H9 (cell line): ENCODE measurements around the gene RAB3C. TPM values are rescaled to one million over a fixed set of nuclear protein-coding genes. Genes with fewer than 3 reads are reported as not detected.

Experiments used
- DNase-seq: peaks from one replicate; pipeline ENCODE4 v3.0.0-alpha.2; 2017
- H2AFZ ChIP-seq: one replicate; pipeline ENCODE4 v1.6.1; 2013; ENCODE audit warnings: mild to moderate bottlenecking, low read length, control low read depth, moderate library complexity
- H2AK5ac ChIP-seq: 2 replicates; pipeline ENCODE4 v1.6.1; 2013; ENCODE audit warnings: low read length, control low read depth, mixed read lengths; ENCODE audit not compliant: insufficient read length
- H2BK120ac ChIP-seq: one replicate; pipeline ENCODE4 v1.6.1; 2013; ENCODE audit warnings: low read depth, mild to moderate bottlenecking, low read length, control low read depth, inconsistent platforms; ENCODE audit not compliant: poor library complexity, severe bottlenecking
- H2BK12ac ChIP-seq: 2 replicates; pipeline ENCODE4 v1.6.1; 2013; ENCODE audit warnings: low read length, control low read depth, mixed read lengths, low read depth; ENCODE audit not compliant: insufficient read length
- H2BK15ac ChIP-seq: 2 replicates; pipeline ENCODE4 v1.6.1; 2013; ENCODE audit warnings: low read depth, low read length, control low read depth
- H2BK20ac ChIP-seq: one replicate; pipeline ENCODE4 v1.6.1; 2013; ENCODE audit warnings: low read depth, mild to moderate bottlenecking, low read length, control low read depth, inconsistent platforms; ENCODE audit not compliant: poor library complexity, severe bottlenecking
- H2BK5ac ChIP-seq: 2 replicates; pipeline ENCODE4 v1.6.1; 2013; ENCODE audit warnings: low read length, control low read depth, mixed read lengths; ENCODE audit not compliant: insufficient read length
- H3K14ac ChIP-seq: 2 replicates; pipeline ENCODE4 v1.6.1; 2013; ENCODE audit warnings: low read length, control low read depth; ENCODE audit not compliant: insufficient read depth
- H3K18ac ChIP-seq: 2 replicates; pipeline ENCODE4 v1.6.1; 2013; ENCODE audit warnings: low read depth, mild to moderate bottlenecking, mixed read lengths, low read length, control low read depth; ENCODE audit not compliant: insufficient read length
- H3K23ac ChIP-seq: 2 replicates; pipeline ENCODE4 v1.6.1; 2013; ENCODE audit warnings: low read length, control low read depth, mixed read lengths, low read depth; ENCODE audit not compliant: insufficient read length
- H3K23me2 ChIP-seq: 2 replicates; pipeline ENCODE4 v1.6.1; 2013; ENCODE audit warnings: low read depth, mild to moderate bottlenecking, mixed read lengths, low read length, control low read depth; ENCODE audit not compliant: insufficient read length, poor library complexity, severe bottlenecking
- H3K27ac ChIP-seq: 2 replicates; pipeline ENCODE4 v1.5.1; 2013; ENCODE audit warnings: low read length, control low read depth, mixed read lengths, low read depth; ENCODE audit not compliant: insufficient read length
- H3K27me3 ChIP-seq: 2 replicates; pipeline ENCODE4 v1.6.1; 2013; ENCODE audit warnings: low read length, control low read depth, inconsistent platforms; ENCODE audit not compliant: insufficient read depth
- H3K4ac ChIP-seq: 2 replicates; pipeline ENCODE4 v1.6.1; 2013; ENCODE audit warnings: low read depth, mild to moderate bottlenecking, control low read depth, inconsistent platforms, low read length, moderate library complexity
- H3K4me1 ChIP-seq: 2 replicates; pipeline ENCODE4 v1.6.1; 2013; ENCODE audit warnings: low read length, control low read depth, inconsistent platforms; ENCODE audit not compliant: insufficient read depth
- H3K4me2 ChIP-seq: 2 replicates; pipeline ENCODE4 v1.6.1; 2013; ENCODE audit warnings: low read length, control low read depth, mixed read lengths; ENCODE audit not compliant: insufficient read length, insufficient read depth
- H3K56ac ChIP-seq: 2 replicates; pipeline ENCODE4 v1.6.1; 2013; ENCODE audit warnings: low read depth, mild to moderate bottlenecking, mixed read lengths, low read length, control low read depth; ENCODE audit not compliant: insufficient read length
- H3K79me1 ChIP-seq: 2 replicates; pipeline ENCODE4 v1.6.1; 2013; ENCODE audit warnings: low read depth, mild to moderate bottlenecking, moderate library complexity, low read length, control low read depth, inconsistent platforms; ENCODE audit not compliant: insufficient read depth, poor library complexity, severe bottlenecking
- H3K79me2 ChIP-seq: 2 replicates; pipeline ENCODE4 v1.6.1; 2013; ENCODE audit warnings: low read length, control low read depth, inconsistent platforms; ENCODE audit not compliant: insufficient read depth
- H3K9ac ChIP-seq: 2 replicates; pipeline ENCODE4 v1.6.1; 2013; ENCODE audit warnings: low read length, control low read depth, mixed read lengths; ENCODE audit not compliant: insufficient read length; ENCODE audit errors: extremely low read depth
- H3K9me3 ChIP-seq: one replicate; pipeline ENCODE4 v1.6.1; 2013; ENCODE audit warnings: low read depth, low read length, inconsistent platforms; ENCODE audit not compliant: control insufficient read depth
- H3T11ph ChIP-seq: one replicate; pipeline ENCODE4 v1.6.1; 2013; ENCODE audit warnings: mild to moderate bottlenecking, low read length, control low read depth, inconsistent platforms
- H4K20me1 ChIP-seq: one replicate; pipeline ENCODE4 v1.6.1; 2013; ENCODE audit not compliant: control insufficient read depth, insufficient read length, insufficient read depth
- H4K5ac ChIP-seq: 2 replicates; pipeline ENCODE4 v1.6.1; 2013; ENCODE audit warnings: low read depth, mild to moderate bottlenecking, mixed read lengths, low read length, control low read depth; ENCODE audit not compliant: insufficient read length
- H4K8ac ChIP-seq: replicated peaks from 2 replicates; pipeline ENCODE4 v1.6.1; 2013; ENCODE audit warnings: low read length, control low read depth, mixed read lengths, low read depth; ENCODE audit not compliant: insufficient read length
- H4K91ac ChIP-seq: 2 replicates; pipeline ENCODE4 v1.6.1; 2013; ENCODE audit warnings: low read depth, mild to moderate bottlenecking, moderate library complexity, mixed read lengths, low read length, control low read depth; ENCODE audit not compliant: insufficient read length
- H3K27ac Mint-ChIP-seq, 3 experiments: 2 replicates in 2 of 3; 3 replicates in 1 of 3; pipeline ENCODE4 v1.8.0; 2020 to 2021; ENCODE audit warnings: mixed read lengths in 3 of 3, mild to moderate bottlenecking in 1 of 3, moderate library complexity in 1 of 3
- H3K27me3 Mint-ChIP-seq: 2 replicates; pipeline ENCODE4 v1.8.0; 2021; ENCODE audit warnings: low read depth, mild to moderate bottlenecking, moderate library complexity, mixed read lengths
- H3K36me3 Mint-ChIP-seq, 3 experiments: 2 replicates in 2 of 3; 3 replicates in 1 of 3; pipeline ENCODE4 v1.8.0; 2020 to 2021; ENCODE audit warnings: low read depth in 3 of 3, mixed read lengths in 3 of 3; ENCODE audit not compliant: insufficient read depth in 1 of 3
- H3K4me1 Mint-ChIP-seq, 2 experiments: 2 replicates each; pipeline ENCODE4 v1.8.0; 2020; ENCODE audit warnings: mixed read lengths in 2 of 2
- H3K4me3 Mint-ChIP-seq, 2 experiments: 2 replicates in 1 of 2; 3 replicates in 1 of 2; pipeline ENCODE4 v1.8.0; 2020 to 2021; ENCODE audit warnings: mild to moderate bottlenecking in 2 of 2, mixed read lengths in 2 of 2, moderate library complexity in 1 of 2
- H3K9me3 Mint-ChIP-seq, 2 experiments: 2 replicates in 1 of 2; 3 replicates in 1 of 2; pipeline ENCODE4 v1.8.0; 2020; ENCODE audit warnings: mild to moderate bottlenecking in 2 of 2, mixed read lengths in 2 of 2, moderate library complexity in 1 of 2
- CTCF ChIP-seq: fragments of 200-600 bp; sonication (generic); conservative IDR thresholded peaks from 3 replicates; pipeline ENCODE4 v1.8.0; 2021; ENCODE audit warnings: antibody characterized with exemption, mild to moderate bottlenecking
- WGBS: extraction: QIAGEN DNeasy Blood & Tissue Kit; methylation state at CpG from one replicate; pipeline ENCODE4 v1.1.7; 2013; ENCODE audit warnings: missing lambda C conversion rate, low lambda C conversion rate, mixed read lengths; ENCODE audit not compliant: insufficient read length; ENCODE audit errors: extremely low coverage; 5-methylcytosine and 5-hydroxymethylcytosine counted together
- total RNA-seq: library from RNA; stranded (reverse); gene quantifications from 2 replicates; pipeline ENCODE4 v1.2.1, GENCODE V29; 2021

Gene RAB3C
- total RNA-seq, 1 experiment from 2014 or later, result 16.3 TPM

GRCh38 chr5:58649716-58650115, 66.8 kb downstream of the RAB3C start:
- DNase-seq, result no peak
- Mint-ChIP-seq H3K36me3 (no peaks in the 10 kb centered on the region; a peak in 3 of 7 replicates), H3K27ac (no peak overlapping the region), H3K9me3 (no peaks in the 10 kb centered on the region), H3K4me1 (peaks cover 3 to 4% of the 10 kb centered on the region in 2 experiments; a peak in 2 of 4 replicates), H3K4me3 (no peak overlapping the region), H3K27me3 (no peaks in the 10 kb centered on the region)
- Histone ChIP-seq H3K23me2 (no peaks in the 10 kb centered on the region), H3K23ac (no peak overlapping the region), H4K5ac (no peak overlapping the region), H2BK15ac (no peak overlapping the region), H3K9me3 (no peaks in the 10 kb centered on the region), H2BK120ac (no peak overlapping the region), H3K14ac (no peak overlapping the region), H3K27ac (no peak overlapping the region), H4K91ac (no peak overlapping the region), H2AK5ac (no peak overlapping the region), H4K20me1 (no peaks in the 10 kb centered on the region), H3K79me1 (no peaks in the 10 kb centered on the region), H3K4ac (no peak overlapping the region), H3K79me2 (no peaks in the 10 kb centered on the region), H2BK20ac (no peak overlapping the region), H3K4me2 (no peak overlapping the region), H3K4me1 (no peaks in the 10 kb centered on the region), H3K56ac (no peak overlapping the region), H3K9ac (no peak overlapping the region), H3T11ph (no peak overlapping the region), H4K8ac (no peak overlapping the region), H2BK12ac (no peak overlapping the region), H2AFZ (no peak overlapping the region), H3K18ac (no peak overlapping the region), H3K27me3 (no peaks in the 10 kb centered on the region), H2BK5ac (no peak overlapping the region)
- TF ChIP-seq CTCF, result no peak
- no CpG with 5 or more reads among the region's 2 CpGs for WGBS
